IPS DF 4.7 (cell line): ENCODE results near the gene ADAM12.

ENCODE experiments used
- DNase-seq: peaks from one replicate; pipeline ENCODE4 v3.0.0-alpha.2; 2013; ENCODE audit warnings: low spot score; ENCODE audit errors: extremely low read depth

Gene ADAM12

DNA sequence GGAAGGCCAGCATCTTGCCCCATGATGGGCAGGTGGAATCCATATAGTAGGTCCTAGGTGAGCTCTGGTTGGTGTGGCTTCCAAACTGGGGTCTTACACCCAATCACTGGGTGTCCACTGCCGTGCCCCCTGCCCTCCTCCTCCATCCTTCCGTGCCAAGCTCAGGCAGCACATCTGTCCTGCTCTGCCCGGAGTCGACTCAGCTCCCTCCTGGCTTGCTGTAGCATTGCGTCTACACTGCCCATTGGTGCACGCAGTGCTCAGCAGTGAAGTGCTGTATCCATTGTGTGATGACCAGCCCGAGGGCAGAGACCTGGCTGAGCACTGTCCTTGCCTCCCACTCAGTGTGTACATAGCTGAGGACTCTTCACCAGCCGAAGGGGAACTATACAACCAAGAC is 148.4 kb downstream of the ADAM12 start:
- no peak for DNase-seq

DNA sequence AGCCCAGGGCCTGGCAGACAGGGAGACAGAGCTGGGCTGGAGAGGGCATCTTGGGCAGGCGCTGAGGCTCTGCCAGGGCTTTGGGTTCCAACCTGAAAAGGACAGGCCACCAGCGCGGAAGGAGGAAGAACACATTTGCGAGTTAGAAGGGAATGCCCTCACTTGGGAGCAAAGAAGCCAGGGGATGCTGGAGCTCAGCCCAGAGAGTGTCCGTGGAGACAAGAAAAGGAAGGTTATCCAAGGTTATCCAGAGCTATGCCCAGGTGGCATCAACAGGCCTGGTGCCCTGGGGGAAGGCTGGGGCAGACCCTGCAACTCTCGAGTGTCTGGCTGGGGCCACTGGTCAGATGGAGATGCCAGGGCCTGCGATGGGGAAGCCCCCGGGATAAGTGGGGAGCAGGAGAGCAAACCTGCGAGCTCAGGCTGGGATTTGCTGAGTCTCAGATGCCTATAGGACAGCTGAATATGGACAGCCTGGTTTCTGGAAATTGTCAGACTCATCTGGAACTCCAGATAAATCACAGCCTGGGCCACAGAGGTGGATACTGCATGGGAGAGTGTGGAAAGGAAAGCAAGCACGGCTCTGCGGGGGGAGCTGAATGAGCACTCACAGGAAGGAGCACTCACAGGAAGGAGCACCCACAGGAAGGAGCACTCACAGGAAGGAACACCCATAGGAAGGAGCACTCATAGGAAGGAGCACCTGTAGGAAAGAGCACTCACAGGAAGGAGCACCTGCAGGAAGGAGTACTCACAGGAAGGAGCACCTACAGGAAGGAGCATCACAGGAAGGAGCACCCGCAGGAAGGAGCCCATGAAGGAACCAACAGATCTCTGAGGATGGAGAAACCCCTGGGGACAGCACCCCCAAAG is 152.1 kb downstream of the ADAM12 start:
- no peak for DNase-seq

DNA sequence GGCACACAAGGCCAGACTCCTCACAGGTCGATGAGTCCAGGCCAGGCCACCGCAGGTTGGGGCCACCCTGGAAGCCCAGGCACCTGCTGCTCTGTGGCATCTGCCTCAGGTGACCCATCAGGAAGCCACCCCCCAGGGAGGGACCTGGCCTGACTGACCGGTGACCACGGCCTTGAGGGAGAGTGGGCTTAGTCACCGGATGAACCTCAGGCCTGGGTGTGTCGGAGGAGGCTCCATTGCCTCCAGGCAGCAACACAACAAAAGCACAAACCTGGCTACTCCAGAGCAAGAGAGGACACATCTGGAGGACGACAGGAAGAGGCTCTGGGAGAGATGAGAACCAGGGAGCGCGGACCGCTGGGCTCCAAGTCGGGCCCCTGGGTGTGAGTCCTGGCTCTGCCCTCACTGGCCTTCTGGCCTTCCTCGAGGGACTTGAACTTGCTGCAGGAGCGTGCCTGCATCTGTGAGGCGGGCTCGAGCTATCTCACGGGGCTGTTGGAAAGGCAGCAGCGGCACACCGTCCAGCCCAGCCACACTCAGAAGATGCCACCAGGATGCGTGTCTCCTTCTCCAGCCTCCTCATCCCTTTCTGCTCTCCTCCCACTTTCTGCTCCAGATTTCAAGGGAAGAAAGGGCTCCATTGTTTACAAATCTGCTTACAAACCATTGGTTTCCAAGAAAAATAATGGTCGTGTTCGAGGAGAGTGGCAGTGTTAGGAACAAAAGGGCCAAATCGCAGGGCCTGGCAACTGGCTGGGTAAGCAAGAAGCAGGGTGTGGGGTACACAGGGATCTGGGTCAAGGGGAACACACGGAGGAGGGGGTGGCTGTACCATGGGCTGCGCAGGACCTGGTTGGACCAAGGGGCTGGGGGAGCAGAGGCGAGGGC is 152.9 kb downstream of the ADAM12 start:
- DNase-seq: no peak

DNA sequence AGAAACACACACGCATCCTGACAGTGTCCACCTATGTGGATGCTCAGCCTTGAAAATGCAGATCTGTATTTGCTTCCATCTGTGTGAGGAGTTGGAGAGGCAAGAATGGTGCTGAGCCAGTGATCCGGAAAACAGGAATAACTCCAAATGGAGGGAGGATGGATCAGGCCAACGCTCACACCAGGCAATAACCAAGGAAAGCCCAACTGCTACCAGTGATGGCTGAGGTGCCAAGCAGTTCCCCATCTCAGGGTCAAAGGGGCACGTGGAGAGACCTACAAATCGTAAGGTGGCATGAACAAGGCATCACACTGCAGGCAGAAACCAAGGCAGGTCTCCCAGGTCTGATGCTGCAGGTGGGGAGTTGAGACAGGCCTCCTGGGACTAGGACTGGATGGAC is 153.6 kb downstream of the ADAM12 start:
- DNase-seq: no peak

DNA sequence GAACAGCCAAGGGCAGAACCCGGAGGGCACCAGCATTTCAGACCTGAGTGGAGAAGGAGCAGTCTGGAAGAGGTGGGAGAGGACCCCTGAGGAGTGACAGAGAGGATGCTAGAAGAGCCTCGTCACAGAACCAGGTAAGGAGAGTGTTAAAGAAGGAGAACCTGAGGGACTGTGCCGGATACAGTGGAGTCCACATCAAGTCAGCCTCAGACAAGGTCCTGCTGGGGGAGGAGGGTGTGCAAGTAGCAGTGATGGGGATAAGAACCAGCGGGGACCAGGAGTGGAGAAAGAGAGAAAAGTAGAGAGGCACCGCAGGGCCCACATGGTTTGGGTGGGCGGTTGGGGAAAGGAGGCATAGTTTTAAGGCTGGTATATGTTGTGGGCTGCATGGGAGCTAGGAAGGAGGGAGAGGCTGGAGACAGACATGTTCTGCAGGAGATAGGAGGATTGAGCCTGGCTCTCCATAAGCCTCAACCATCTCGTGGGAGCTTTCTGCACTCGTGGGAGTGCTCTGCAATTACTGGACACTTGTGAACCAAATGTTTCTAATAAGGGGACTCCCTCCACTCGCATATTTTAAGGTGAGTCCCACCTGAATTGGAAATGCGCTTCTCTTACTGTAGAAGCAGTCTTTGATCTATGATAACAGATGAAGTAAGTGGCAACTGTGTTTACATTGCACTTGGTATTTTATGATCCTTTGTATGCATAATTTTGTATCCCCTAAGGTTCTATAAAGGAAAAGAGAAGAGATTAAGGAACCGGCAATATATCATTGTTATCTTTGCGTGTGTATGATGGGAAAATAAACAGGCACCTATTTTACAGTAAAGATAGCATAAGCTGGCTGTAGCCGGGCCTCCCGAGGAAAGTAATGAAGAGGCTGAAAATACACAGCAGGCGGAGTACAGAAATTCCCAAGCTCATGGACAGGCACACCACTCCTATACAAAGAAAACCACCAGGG is 154.8 kb downstream of the ADAM12 start:
- no peak for DNase-seq

DNA sequence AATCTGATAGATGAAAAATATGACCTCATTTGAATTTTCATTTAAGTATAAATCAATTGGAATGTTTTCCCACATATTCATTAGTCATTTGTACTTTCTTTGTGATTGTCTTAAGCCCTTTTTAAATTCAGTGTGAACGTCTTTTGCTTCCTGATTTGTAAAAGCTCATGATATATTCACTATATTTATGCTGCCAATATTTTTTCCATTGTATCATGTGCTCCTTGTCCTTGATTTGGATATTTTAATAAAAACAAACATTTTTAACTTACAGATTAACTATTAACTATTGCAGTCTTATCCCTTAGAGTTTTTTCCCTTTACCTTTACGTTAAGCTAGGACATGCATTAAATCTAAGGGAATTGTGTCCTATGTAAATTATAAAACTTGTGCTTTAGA is 157.7 kb downstream of the ADAM12 start:
- DNase-seq: no peak

DNA sequence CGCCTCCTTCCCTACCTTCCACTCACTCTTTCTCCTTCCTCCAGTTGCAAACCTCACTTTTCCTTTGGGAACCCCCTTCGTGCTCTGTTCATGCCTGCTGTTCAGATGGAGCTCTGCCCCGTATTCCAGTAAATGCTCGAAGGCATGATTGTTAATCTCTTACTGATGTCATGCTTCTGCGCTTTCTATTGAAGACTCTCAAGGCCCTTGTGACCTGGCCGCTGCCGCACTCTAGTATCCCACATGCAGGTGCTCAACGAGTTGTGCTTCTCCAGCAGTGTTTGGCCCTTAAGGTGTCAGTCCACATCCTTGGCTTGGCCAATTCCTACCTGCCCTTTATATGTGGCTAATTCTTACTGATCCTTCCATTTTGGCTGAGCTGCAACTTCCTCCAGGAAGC is 158.6 kb downstream of the ADAM12 start:
- DNase-seq: no peak

DNA sequence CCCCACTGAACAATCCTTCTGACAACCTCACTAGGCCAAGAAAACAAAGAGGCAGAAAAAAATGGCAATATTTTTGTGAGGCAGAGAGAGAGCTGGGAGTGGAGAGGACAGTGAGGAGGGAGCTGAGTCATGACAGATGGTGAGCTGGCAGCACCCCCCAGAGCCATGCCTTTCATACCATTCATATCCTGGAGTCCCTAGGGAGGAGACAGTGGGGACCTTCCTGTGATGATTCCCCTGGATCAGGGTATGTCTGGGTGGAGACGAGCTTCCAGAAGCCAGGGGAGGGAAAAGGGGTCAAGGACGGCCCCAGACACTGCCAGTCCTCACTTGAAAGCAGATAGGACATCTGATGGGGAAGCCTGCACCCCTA is 160.5 kb downstream of the ADAM12 start:
- DNase-seq: no peak

DNA sequence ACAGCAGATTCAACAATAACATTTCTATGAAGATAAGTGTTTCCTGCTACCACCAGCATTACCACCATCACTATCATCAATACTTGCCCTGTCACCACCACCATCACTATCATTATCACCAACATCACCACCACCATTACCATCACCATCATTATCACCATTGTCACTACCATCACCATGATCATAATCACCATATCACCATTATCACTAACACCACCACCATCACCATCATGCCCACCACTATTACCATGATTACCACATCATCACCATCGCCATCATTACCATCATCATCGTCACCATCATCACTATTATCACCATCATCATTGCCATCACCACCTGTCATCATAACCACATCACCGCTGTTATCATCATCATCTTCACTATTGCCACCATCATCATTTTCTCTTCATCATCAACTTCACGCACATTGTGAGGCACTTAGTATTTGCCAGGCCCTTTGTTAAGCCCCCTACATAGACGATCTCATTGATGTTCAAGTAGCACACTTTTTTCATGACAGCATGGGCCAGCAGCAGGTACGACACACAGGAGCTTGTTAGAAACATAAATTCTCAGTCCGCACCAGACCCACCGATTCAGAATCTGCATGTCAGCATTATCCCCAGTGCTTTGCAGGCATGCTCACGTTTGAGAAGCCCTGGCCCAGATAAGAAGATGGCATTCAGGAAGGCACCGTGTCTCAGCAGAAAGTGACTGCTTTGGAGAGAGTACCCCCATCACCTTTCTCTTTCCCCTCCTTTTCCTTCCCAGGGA is 161.1 kb downstream of the ADAM12 start:
- no peak for DNase-seq

DNA sequence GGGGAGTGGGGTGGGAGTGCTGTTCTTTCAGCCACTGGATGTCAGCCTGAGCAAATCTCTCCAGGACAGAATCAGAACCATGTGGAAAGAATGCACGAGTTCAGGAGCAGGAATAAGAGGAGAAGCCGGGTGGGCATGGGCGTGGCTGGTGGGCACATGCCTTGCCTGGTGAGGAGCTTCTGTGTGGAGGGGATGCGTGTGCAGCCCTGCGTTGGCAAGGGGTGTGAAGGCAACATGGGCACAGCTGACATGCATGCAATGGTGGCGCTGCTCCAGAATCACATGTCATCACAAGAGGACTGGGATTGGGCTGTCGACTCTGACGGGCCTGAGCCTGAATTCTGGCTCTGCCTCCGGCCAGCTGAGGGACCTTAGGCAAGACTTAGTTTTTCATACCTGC is 162.1 kb downstream of the ADAM12 start:
- no peak for DNase-seq

DNA sequence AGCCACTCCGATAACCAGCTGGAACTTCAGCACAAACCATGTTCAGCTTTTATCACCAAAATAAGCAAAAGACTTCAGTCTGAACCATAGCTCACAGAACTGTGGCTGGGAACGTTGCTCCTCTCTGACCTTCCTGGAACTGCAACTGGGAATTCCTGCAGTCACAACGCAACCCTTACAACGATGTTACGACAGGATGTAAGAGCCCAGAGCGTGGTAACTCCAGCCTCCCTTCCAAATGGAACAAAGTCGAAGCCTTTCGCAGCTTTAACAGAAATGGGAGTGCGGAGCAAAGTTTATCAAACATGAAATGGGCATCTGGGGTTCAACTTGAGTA is 162.6 kb downstream of the ADAM12 start:
- no peak for DNase-seq

DNA sequence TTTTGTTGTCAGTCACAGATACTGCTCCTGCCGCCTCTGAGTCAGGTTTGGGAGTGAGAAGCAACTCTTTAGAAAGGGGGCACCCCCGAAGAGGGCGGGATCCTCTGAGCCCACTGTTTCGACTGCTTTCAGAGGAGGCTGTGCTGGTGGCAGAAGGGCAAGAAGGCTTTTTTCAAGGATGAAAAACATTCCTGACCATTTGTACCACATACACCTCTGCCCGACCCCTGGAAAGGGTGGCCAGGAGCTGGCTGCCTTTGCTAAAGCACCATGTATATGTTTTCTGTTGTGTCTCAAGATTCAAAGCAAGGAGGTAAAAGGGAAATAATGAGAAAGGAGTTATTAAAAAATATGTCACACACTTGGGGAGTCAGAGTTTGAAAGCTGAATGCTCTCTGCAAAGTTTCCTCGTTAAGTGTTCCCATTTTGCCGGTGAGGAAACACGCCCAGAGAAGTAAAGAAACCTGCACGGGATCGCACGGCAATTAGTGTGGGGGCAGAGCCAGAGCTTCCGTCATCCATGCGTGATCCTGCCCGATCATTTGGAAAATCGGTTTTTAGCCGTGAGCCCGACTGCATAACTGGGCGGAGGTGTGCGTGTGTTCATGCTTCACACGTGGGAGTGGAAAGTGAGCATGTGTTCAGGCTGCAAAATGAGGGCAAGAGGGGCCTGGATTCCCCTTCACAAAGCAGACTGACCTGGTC is 163.2 kb downstream of the ADAM12 start:
- DNase-seq: no peak

DNA sequence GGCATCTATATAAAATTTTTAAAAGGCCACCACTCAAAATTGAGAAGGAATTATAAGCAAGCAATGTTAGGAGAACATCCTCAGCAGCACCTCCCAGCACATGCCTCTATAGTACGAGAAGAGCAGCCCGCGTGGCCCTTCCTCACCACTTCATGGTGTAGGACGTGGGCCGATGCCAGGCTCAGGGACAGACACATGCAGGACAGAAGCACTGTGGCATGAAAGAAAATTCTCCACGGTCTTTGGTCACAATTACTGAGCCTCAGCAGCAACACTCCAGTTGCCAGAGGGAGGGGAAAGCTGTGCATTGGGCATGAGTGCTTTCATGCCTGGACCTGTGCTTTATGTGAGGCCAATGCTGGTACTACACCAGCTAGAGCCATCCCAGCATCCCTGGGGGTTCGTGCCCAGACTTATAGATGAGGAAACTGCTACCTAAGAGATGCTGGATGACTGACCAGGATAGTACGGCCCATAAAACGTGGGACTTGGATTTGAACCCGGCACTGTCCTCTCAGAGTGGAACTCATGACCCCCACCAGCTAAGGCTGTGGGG is 164.7 kb downstream of the ADAM12 start:
- no peak for DNase-seq

DNA sequence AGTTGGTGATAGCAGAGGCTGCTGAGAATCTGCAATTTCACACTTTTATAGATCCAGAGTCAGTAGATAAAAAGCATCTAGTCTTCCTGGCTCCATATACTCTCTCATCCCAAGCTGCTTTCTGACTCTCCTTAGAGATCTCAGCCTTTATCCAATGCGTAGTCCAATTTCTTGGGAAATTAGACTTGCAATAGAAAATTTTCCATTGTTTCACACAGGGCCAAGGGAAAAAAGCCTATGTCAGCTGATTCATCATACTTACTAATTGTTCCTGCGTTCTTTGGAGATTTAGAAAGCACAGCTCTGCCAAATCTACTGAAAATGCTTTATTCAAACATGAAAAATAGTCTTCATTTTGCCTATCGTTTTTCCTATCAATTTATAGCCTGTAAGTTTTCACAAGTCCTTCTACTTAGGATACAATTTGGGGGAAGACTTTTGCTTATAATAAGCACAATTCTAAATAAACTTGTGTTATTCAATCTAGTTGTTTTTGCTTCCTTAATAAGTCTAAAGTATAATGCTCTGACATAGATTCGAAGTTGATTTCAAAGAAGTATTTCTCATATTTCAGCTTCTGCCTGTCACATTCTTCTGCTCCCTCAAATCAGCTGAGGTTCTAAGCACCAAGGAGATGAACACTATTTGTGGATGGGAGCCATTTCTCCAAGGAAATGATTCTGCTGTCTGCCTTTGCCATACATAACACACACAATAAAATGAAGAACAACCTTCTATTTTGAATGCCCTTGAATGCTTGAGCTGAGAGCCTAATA is 165.4 kb downstream of the ADAM12 start:
- DNase-seq: no peak

DNA sequence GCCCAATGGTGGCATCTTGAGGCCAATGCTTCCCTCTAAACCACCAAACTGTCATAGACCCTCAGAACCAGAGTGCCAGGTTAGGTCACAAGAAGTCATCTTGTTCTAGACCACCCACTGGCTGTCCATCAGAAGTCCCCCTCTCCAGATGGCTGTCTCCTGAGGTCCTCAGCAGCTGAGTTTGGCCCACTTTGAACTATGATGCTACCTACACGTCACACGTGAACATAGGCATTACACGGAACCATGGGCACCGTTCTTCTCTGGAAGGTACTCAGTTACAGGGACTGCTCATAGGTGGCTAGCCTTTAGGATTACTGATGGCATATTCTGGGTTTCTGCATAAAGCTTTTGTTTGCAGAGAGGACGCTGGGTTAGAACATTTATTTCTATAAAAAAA is 166.4 kb downstream of the ADAM12 start:
- no peak for DNase-seq

DNA sequence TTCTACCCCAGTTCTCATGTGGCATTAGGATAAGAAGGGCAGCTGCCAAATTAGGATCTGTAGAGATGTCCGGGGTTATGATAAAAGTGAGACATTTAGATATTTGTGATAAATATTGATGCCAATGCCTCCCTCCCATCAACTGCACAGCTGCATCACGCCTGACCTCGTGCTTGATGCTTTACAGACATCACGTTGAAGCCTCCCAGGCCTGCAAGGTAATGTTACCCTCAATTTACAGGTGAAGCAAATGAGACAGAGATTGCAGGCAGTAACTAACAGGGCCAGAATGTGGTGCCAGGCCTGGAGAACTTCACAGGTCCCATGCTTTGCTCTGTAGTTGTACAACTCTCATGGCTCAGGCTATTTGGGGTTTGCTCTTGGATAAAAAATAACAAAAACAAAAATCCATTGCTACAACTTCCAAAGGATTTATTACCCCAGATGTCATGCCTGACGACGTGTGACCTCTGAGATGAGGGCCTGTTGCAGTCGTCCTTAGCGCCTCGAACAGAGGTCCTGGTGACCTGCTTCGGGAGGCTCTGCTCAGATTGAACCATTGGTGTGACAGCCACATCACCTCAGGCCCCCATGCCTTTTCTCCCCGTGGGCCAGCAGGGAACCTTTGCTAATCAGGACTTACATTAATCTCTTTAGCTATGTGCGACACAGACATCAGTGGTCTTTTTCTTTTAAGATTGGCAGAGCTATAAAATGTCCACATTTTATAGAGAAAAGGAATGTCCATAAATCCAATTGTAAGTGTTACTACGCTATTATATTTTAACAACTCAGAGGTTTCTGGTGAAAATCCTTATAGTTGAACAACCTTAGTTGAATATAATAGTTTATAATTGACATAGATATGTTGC is 169.3 kb downstream of the ADAM12 start:
- no peak for DNase-seq

DNA sequence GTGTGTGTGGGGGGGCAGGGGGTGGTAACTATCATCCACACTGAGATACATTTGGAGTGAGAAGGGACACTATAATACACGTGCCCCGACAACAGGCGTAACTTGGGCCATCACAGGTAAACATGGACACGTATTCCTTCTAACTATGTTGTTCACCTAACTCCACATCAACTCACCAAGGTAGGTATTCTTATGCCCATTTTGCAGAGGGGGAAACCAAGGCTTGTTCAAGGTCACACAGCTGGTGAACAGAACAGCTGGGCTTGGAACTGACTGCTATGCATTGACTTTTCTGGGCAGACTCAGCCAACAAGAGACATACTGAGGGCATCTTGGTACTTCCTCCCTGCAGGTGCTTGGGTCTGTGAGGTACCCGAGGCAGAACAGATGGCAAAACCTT is 170.1 kb downstream of the ADAM12 start:
- no peak for DNase-seq

DNA sequence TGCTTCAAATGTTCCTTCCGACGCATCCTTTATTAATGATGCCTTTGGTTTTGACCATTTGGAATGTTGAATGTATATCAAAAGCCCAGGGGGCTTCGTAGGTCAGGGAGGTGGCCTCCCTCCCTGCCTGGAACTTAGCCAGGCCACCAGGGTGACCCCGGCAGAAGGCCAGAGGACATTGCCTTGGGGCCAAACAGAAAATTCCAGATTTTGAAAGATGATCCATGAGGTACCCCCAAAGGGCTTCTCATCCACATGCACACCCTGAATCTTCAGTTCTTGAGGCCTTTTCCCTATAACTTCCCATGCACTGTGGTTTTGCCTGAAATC is 171.7 kb downstream of the ADAM12 start:
- no peak for DNase-seq
